Activated T-helper 9 cell treated with anti-CD3 and anti-CD28 coated beads, Interleukin-2, amount 50 U/mL, for 16 hours (primary cell): ENCODE measurements around the gene NIPAL3.
"Not testable (repeated sequence)": the region's sequence is repeated elsewhere in the genome, so short reads cannot be mapped to it uniquely, and the experiment has no call there.

Source experiments
- DNase-seq: peaks from one replicate; pipeline ENCODE4 v3.0.0-alpha.2; 2020; ENCODE audit warnings: low read depth

The NIPAL3 gene

DNA sequence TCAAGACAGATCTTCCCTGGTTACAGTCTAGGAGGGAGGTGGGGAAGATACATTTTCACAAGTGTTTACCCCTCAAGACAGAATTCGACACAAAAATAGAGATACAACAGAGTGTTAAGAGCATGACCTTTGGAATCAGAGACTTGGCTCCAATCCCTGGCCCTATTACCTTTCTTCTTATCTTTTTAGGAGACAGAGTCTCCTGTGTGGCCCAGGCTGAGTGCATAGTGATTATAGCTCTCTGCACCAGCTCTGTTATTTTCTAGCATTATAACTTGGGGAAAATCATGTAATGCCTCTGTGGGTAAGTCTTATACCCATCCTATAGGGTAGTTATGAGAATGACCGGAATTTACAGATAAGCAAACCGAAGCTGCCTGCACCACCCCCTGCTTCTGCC, 9.8 kb downstream of the NIPAL3 start:
- no peak for DNase-seq

DNA sequence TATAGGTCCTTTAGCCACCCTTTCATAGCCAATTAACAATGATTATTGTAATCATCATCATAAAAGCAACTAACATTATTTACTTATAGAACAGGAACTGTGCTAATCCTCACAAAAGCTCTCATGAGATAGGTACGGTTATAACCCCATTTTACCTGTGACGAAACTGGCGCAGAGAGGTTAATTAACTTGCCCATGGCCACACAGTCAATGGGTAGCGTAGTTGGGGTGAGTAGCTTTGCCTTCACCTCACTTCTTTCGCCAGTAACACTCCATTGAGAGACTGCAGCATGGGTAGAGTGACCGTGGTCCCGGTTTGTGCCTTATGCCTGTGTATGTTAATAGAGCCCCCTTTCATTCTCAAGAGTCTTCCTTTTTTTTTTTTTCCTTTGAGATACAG, 10.3 kb downstream of the NIPAL3 start:
- DNase-seq, result no peak

- no peak for DNase-seq
Observed at GRCh38 chr1:24426744-24427544, 11.3 kb downstream of the NIPAL3 start.

DNA sequence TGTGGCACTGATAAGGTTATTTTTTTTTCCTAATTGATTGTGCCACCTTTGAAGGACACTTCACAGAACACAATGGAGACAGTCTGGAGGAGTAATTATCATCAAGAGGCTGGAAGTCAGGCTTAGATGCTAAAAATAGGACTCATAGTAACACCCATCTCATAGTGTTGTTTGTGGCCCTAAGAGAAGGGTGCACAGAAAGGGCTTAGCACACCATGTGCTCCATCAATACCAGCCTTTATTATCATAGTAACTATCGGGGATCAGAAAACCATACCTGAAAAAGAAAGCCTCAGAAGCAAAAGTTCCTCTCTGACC, 11.9 kb downstream of the NIPAL3 start:
- DNase-seq, result no peak

- DNase-seq, result no peak
Observed at GRCh38 chr1:24435782-24436365, 20.3 kb downstream of the NIPAL3 start.

DNA sequence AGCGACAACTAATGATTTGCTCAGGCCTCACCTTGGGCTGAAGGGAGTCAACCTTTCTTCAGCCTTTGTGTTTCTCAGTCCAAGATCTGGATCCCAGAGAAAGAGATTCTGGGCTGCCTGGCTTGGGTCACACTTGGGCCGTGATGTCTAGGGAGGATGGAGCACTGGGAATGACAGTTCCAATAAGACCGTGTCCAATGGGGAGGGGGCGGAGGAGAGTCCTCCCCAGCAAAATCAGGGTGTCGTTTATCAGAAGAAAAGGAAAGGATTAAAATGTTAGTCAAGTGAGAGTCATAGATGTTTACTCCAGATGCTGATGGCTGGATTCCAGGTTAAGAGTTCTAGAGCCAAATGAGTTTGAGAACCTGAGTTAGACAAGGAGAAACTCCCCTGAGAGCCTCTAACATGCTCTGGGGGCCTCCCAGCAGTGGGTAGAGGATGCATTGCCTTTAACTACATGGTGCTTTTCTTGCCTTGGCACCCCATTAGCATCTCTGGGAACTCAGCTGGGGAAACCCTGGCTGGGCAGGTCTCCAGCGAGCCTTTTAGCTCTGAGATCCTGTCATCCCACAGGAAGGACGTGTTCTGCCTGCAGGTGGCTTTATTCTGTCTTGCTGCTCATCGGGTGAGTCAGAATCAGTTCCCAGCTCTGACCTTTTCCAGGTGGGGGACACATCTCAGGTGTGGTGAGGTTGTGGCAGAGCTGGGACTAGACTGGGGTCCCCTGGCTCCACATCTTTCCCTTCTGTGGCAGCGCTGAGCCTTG, 22.2 kb downstream of the NIPAL3 start:
- no peak for DNase-seq

DNA sequence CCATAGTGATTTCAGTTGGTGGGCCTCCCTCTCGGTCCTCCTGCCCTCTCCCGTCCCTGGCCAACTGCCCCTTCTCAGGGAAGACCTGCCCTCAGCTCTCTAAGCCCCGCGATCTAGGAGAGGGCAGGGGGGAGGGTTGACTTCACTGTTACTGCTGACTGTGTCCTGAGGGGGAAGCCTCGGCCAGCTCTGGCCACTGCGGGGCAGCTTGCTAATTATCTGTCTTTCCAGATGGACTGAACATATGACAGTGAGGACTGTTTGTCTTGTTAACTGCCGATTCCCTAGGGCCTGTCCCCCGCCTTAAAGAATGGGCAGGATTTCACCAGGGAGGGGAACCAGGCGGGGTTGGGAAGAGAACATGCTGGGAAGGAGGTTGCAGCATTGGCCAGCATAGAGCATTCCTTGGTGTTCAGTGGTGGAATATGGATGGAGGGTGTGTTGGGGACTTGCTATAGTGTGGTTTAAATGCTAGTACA, 22.9 kb downstream of the NIPAL3 start:
- DNase-seq, result no peak

GRCh38 chr1:24440436-24440835, 24.8 kb downstream of the NIPAL3 start:
- DNase-seq, result no peak

- no peak for DNase-seq
Observed at GRCh38 chr1:24441480-24441879, 25.9 kb downstream of the NIPAL3 start.

DNA sequence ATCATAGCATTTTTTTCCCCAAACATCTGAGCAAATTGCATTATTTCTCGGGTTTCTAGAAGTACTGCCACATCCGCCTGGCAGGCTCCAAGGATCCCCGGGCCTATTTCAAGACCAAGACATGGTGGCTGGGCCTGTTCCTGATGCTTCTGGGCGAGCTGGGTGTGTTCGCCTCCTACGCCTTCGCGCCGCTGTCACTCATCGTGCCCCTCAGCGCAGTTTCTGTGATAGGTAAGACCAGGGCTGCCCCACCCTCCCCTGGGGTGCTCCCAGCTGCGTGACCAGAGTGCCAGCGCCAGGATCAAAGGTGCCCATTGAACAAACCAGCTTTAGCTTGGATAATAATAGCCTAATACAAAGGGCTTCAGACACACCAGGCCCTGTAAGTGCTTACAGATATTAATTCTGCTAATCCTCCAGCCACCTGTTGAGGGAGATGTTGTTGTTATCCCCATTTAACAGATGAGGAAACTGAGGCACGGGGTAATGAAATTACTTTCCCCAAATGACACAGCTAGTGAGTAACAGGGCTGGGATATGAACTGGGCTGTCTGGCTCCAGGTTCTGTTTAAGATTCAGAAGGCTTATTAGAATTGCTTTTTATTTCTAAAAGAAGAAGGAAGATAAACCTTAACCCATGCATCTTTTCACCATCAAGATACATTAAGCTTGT, 26.5 kb downstream of the NIPAL3 start:
- no peak for DNase-seq

DNA sequence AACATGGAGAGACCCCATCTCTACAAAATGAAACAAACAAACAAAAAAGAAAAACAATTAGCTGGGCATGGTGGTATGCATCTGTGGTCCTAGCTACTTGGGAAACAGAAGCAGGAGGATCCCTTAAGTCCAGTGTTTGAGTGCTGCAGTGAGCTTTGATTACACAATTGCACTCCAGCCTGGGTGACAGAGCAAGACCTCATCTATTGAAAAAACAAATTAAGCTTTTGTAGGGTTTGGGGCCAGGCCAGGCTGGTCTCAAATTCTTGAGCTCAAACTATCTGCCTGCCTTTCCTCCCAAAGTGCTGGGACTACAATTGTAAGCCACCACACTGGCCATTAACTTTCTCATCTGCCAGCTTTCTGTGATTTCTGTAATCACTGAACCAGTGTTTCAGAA, 27.2 kb downstream of the NIPAL3 start:
- no peak for DNase-seq

DNA sequence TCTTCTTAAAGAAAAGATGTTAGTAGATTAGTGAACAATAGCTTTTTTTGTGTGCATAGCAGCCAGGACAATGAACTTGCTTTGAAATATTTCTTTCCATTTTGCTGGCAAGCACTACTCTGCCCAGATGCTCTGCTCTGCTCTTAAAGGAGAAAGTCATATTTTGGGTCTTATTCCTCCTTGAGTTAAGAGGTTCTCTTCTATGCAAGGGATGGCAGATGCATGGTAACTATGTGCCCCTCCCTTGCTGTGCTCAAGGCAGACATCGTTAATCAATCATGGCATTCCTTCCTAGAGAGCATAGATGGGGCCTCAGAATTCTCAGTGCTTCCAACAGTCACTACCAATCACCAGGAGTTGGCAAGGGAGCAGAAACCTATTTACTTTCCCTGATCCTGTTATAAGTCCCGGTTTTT, 27.6 kb downstream of the NIPAL3 start:
- no peak for DNase-seq

DNA sequence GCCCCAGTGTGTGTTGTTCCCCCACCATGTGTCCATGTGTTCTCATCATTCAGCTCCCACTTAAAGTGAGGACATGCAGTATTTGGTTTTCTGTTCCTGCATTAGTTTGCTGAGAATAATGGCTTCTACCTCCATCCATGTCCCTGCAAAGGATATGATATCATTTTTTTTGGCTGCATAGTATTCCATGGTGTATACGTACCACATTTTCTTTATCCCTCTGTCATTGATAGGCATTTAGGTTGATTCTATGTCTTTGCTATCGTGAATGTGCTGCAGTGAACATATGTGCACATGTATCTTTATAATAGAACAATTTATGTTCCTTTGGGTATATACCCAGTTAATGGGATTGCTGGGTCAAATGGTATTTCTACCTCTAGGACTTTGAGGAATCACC, 30.8 kb downstream of the NIPAL3 start:
- not testable (repeated sequence) for DNase-seq

GRCh38 chr1:24450316-24450715, 34.7 kb downstream of the NIPAL3 start:
- DNase-seq, result no peak

GRCh38 chr1:24450857-24451397, 35.3 kb downstream of the NIPAL3 start:
- no peak for DNase-seq

GRCh38 chr1:24451746-24452145, 36.1 kb downstream of the NIPAL3 start:
- DNase-seq, result no peak

DNA sequence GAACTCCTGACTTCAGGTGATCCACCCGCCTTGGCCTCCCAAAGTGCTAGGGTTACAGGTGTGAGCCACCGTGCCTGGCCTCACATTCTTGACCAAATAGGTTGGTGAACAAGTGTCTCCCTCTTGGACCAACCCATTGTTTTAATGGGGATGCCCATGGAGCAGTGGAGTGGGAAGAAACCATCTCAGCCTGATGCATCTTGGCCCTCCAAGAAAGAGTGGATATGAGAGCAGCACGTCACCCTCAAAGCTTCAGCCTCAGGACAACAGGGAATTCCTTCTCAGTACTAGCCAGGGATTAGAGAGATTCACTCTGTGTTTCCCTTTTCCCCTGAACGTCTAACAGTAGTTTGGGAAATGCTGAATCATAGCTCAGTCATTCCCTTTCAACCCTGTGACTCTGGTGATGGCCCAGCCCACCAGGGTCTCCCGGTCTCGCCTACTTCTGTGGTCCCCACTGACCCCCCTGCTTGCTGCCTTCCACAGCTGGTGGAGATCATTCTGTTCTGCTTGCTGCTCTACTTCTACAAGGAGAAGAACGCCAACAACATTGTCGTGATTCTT, 37.4 kb downstream of the NIPAL3 start:
- DNase-seq, result no peak

- DNase-seq, result no peak
Observed at GRCh38 chr1:24454673-24455072, 39.1 kb downstream of the NIPAL3 start.

GRCh38 chr1:24455272-24455671, 39.7 kb downstream of the NIPAL3 start:
- DNase-seq, result no peak

DNA sequence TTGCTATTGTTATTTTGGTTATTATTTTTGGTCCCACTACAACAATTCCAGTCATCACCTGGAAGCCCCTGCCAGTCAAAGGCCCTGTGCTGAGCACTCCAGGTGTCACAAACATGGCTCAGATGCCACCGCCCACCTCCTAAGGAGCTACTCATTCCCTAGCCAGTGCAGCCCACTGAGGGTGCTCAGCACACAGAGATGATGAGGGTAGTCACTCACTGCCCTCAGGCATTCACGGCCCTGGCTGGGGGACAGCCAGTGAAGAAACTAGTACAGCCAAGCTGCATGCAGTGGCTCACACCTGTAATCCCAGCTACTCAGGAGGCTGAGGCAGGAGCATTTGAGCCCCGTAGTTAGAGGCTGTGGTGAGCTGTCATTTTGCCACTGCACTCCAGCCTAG, 42.3 kb downstream of the NIPAL3 start:
- DNase-seq, result no peak

GRCh38 chr1:24459551-24460266, 44.1 kb downstream of the NIPAL3 start:
- no peak for DNase-seq
